Subcutaneous abdominal adipose tissue (tissue), 5 donors: ENCODE measurements around the gene ATOH8.
A peak's percentile ranks its signal among the peaks of the same experiment; 100 is the strongest.

ENCODE experiments used
- H3K27ac ChIP-seq: one replicate; pipeline ENCODE4 v1.7.0; 2013; ENCODE audit warnings: low read depth, mild to moderate bottlenecking, inconsistent platforms, low read length, moderate library complexity
- H3K27me3 ChIP-seq, 5 donors: one replicate each; pipeline ENCODE4 v1.7.0; 2013; ENCODE audit warnings: low read length in 5 of 5, inconsistent platforms in 1 of 5; ENCODE audit not compliant: control insufficient read depth in 5 of 5, insufficient read depth in 4 of 5
- H3K36me3 ChIP-seq, 5 donors: one replicate each; pipeline ENCODE4 v1.7.0; 2013; ENCODE audit warnings: low read length in 5 of 5; ENCODE audit not compliant: control insufficient read depth in 5 of 5, insufficient read depth in 5 of 5
- H3K4me1 ChIP-seq, 5 donors: one replicate each; pipeline ENCODE4 v1.7.0; 2013; ENCODE audit warnings: low read length in 5 of 5, mild to moderate bottlenecking in 3 of 5, moderate library complexity in 1 of 5; ENCODE audit not compliant: control insufficient read depth in 5 of 5, insufficient read depth in 5 of 5
- H3K4me3 ChIP-seq, 5 donors: one replicate each; pipeline ENCODE4 v1.7.0; 2013; ENCODE audit warnings: low read length in 5 of 5, low read depth in 1 of 5
- H3K9ac ChIP-seq, 5 donors: one replicate each; pipeline ENCODE4 v1.7.0; 2013; ENCODE audit warnings: low read length in 5 of 5, mild to moderate bottlenecking in 4 of 5, moderate library complexity in 3 of 5
- H3K9me3 ChIP-seq, 5 donors: one replicate each; pipeline ENCODE4 v1.7.0; 2013; ENCODE audit warnings: low read length in 5 of 5; ENCODE audit not compliant: control insufficient read depth in 5 of 5
- donor health status: healthy.
- donor health status: healthy.
- donor health status: healthy.
- donor health status: healthy.
- donor health status: healthy.

Gene ATOH8

GRCh38 chr2:85753525-85754312, at the start of gene ATOH8:
ATOH8 (plus strand) TSS chr2:85753991; CDS start chr2:85754190, 199 bp downstream.
- Histone ChIP-seq H3K27ac (peak within 1 kb of the TSS; percentile 58), H3K9ac (peak within 1 kb of the TSS; percentile 21 to 86 (median 74)), H3K27me3 (no peaks in the 10 kb centered on the region), H3K9me3 (no peaks in the 10 kb centered on the region), H3K4me1 (peaks cover 32 to 93% (median 80%) of the 10 kb centered on the region in 5 donors), H3K4me3 (peak within 1 kb of the TSS; percentile 46 to 91 (median 84)), H3K36me3 (peaks cover 0 to 5% (median 0%) of the 10 kb centered on the region in 5 donors)

- no peaks in the 10 kb centered on the region for H3K27me3 ChIP-seq
- H3K4me3 ChIP-seq: no peak overlapping the region
- no peaks in the 10 kb centered on the region for H3K9me3 ChIP-seq
- no peak overlapping the region for H3K9ac ChIP-seq
- no peaks in the 10 kb centered on the region for H3K36me3 ChIP-seq
- no peak overlapping the region for H3K27ac ChIP-seq
- H3K4me1 ChIP-seq: peaks cover 17 to 39% (median 36%) of the 10 kb centered on the region in 5 donors
Measured at GRCh38 chr2:85704038-85704437, 49.8 kb upstream of the ATOH8 start.

- H3K9ac ChIP-seq: peak overlapping the region in 3 of 5 donors; percentile 31 to 74 (median 35)
- H3K4me1 ChIP-seq: peaks cover 17 to 49% (median 44%) of the 10 kb centered on the region in 5 donors
- no peaks in the 10 kb centered on the region for H3K27me3 ChIP-seq
- peak overlapping the region; percentile 42 for H3K27ac ChIP-seq
- peak overlapping the region in 1 of 5 donors; percentile 4 for H3K4me3 ChIP-seq
- H3K36me3 ChIP-seq: no peaks in the 10 kb centered on the region
- H3K9me3 ChIP-seq: no peaks in the 10 kb centered on the region
Measured at GRCh38 chr2:85704800-85705679, 48.8 kb upstream of the ATOH8 start.

GRCh38 chr2:85705680-85706039, 48.1 kb upstream of the ATOH8 start:
- Histone ChIP-seq H3K27me3 (no peaks in the 10 kb centered on the region), H3K27ac (peak overlapping the region; percentile 42), H3K9me3 (no peaks in the 10 kb centered on the region), H3K4me3 (no peak overlapping the region), H3K4me1 (peaks cover 20 to 55% (median 50%) of the 10 kb centered on the region in 5 donors), H3K9ac (peak overlapping the region in 3 of 5 donors; percentile 21 to 74 (median 25)), H3K36me3 (no peaks in the 10 kb centered on the region)

GRCh38 chr2:85706063-85706462, 47.7 kb upstream of the ATOH8 start:
- Histone ChIP-seq H3K4me3 (peak overlapping the region in 1 of 5 donors; percentile 4), H3K9me3 (no peaks in the 10 kb centered on the region), H3K27ac (peak overlapping the region; percentile 42), H3K4me1 (peaks cover 20 to 59% (median 54%) of the 10 kb centered on the region in 5 donors), H3K9ac (peak overlapping the region in 2 of 5 donors; percentile 21 to 25), H3K27me3 (no peaks in the 10 kb centered on the region), H3K36me3 (no peaks in the 10 kb centered on the region)

- no peak overlapping the region for H3K9ac ChIP-seq
- no peak overlapping the region for H3K4me3 ChIP-seq
- peak overlapping the region; percentile 42 for H3K27ac ChIP-seq
- no peaks in the 10 kb centered on the region for H3K9me3 ChIP-seq
- H3K27me3 ChIP-seq: no peaks in the 10 kb centered on the region
- peaks cover 20 to 66% (median 61%) of the 10 kb centered on the region in 5 donors for H3K4me1 ChIP-seq
- no peaks in the 10 kb centered on the region for H3K36me3 ChIP-seq
Measured at GRCh38 chr2:85706599-85707296, 47.0 kb upstream of the ATOH8 start.

GRCh38 chr2:85707304-85707703, 46.5 kb upstream of the ATOH8 start:
- no peak overlapping the region for H3K4me3 ChIP-seq
- peaks cover 20 to 71% (median 64%) of the 10 kb centered on the region in 5 donors for H3K4me1 ChIP-seq
- no peak overlapping the region for H3K9ac ChIP-seq
- H3K27ac ChIP-seq: no peak overlapping the region
- H3K36me3 ChIP-seq: no peaks in the 10 kb centered on the region
- H3K9me3 ChIP-seq: no peaks in the 10 kb centered on the region
- no peaks in the 10 kb centered on the region for H3K27me3 ChIP-seq

- Histone ChIP-seq H3K27me3 (no peaks in the 10 kb centered on the region), H3K9me3 (no peaks in the 10 kb centered on the region), H3K27ac (peak overlapping the region; percentile 84), H3K36me3 (no peaks in the 10 kb centered on the region), H3K4me3 (no peak overlapping the region), H3K4me1 (peaks cover 25 to 84% (median 78%) of the 10 kb centered on the region in 5 donors), H3K9ac (no peak overlapping the region)
Measured at GRCh38 chr2:85708641-85709040, 45.1 kb upstream of the ATOH8 start.

- Histone ChIP-seq H3K36me3 (no peaks in the 10 kb centered on the region), H3K9ac (peak overlapping the region in 1 of 5 donors; percentile 39), H3K4me3 (no peak overlapping the region), H3K4me1 (peaks cover 25 to 91% (median 77%) of the 10 kb centered on the region in 5 donors), H3K9me3 (no peaks in the 10 kb centered on the region), H3K27ac (peak overlapping the region; percentile 84), H3K27me3 (no peaks in the 10 kb centered on the region)
Measured at GRCh38 chr2:85709401-85709811, 44.4 kb upstream of the ATOH8 start.
